Tibial nerve (tissue), 4 donors: Measurements from ENCODE around the gene E2F4.
A peak's percentile ranks its signal among the peaks of the same experiment; 100 is the strongest.

Experiments used
- CTCF ChIP-seq, 5 experiments: fragments of 200-600 bp in 3 of 5; fragments of 450-650 bp in 2 of 5; sonication (generic) in 3 of 5; IDR thresholded peaks; one replicate each; pipeline ENCODE4 v1.5.1; 2016 to 2019; ENCODE audit warnings: antibody characterized with exemption in 5 of 5, mild to moderate bottlenecking in 3 of 5, moderate library complexity in 2 of 5
- EP300 ChIP-seq, 2 donors: sonication (generic); formaldehyde crosslinking; IDR thresholded peaks; one replicate each; pipeline ENCODE4 v1.6.1; 2017; ENCODE audit warnings: antibody characterized with exemption in 2 of 2, mild to moderate bottlenecking in 1 of 2
- POLR2A ChIP-seq, 2 donors: fragments of 450-650 bp; IDR thresholded peaks; one replicate each; pipeline ENCODE4 v1.6.1; 2017; ENCODE audit warnings: antibody characterized with exemption in 2 of 2, mild to moderate bottlenecking in 2 of 2, moderate library complexity in 2 of 2

GRCh38 chr16:67247192-67248072 lies 55.5 kb downstream of the E2F4 start, which contains the start of gene FHOD1:
- peak; percentile 63 to 85 for TF ChIP-seq POLR2A (IDR thresholded peaks at IDR 0.05)
- TF ChIP-seq CTCF (IDR thresholded peaks at IDR 0.05), result peak in 2 of 5 experiments; percentile 28 to 31
- peak; percentile 72 to 76 for TF ChIP-seq EP300 (IDR thresholded peaks at IDR 0.05)
